Lower leg skin (tissue), 3 donors: Measurements from ENCODE around the gene SCN4B.

ENCODE experiments used
- POLR2A ChIP-seq, 2 donors: fragments of 450-650 bp; IDR thresholded peaks; one replicate each; pipeline ENCODE4 v1.6.1; 2016 to 2017; ENCODE audit warnings: antibody characterized with exemption in 2 of 2, mild to moderate bottlenecking in 1 of 2, moderate library complexity in 1 of 2
- TF ChIP-seq, protein P1 (sequence below), 3 donors: fragments of 450-650 bp; IDR thresholded peaks; one replicate each; pipeline ENCODE4 v1.5.1; 2016; ENCODE audit warnings: antibody characterized with exemption in 3 of 3, mild to moderate bottlenecking in 3 of 3, moderate library complexity in 2 of 3

GRCh38 chr11:118156531-118157185 lies 4.0 kb upstream of the SCN4B start:
- TF ChIP-seq, protein P1, sequence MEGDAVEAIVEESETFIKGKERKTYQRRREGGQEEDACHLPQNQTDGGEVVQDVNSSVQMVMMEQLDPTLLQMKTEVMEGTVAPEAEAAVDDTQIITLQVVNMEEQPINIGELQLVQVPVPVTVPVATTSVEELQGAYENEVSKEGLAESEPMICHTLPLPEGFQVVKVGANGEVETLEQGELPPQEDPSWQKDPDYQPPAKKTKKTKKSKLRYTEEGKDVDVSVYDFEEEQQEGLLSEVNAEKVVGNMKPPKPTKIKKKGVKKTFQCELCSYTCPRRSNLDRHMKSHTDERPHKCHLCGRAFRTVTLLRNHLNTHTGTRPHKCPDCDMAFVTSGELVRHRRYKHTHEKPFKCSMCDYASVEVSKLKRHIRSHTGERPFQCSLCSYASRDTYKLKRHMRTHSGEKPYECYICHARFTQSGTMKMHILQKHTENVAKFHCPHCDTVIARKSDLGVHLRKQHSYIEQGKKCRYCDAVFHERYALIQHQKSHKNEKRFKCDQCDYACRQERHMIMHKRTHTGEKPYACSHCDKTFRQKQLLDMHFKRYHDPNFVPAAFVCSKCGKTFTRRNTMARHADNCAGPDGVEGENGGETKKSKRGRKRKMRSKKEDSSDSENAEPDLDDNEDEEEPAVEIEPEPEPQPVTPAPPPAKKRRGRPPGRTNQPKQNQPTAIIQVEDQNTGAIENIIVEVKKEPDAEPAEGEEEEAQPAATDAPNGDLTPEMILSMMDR (IDR thresholded peaks at IDR 0.05), result no peak
- no peak for TF ChIP-seq POLR2A (IDR thresholded peaks at IDR 0.05)
